Measurements from ENCODE around the gene FYN. TPM values are rescaled to one million over a fixed set of nuclear protein-coding genes. Genes with fewer than 3 reads are reported as not detected.

The FYN gene
- total RNA-seq, 4 donors from 2014 or later, result 16.3 to 288 (median 52.2) TPM

GRCh38 chr6:111784433-111784832, 88.8 kb downstream of the FYN start:
- no peak overlapping the region for H3K27ac ChIP-seq
- H3K4me3 ChIP-seq, result no peak overlapping the region
- WGBS, 2 donors (ENCODE audit: low coverage in 1 of 2), result 27 to 38% methylated on average over 1 to 2 of the region's 2 CpGs
- in situ Hi-C loops (cut with MboI; ENCODE audit: low pct_ligation_motif_present in 1 of 4, low pct_unique_long_range_greater_than_20kb in 1 of 4, low sequenced_read_pairs in 3 of 4) (no loop called here), intact Hi-C loops (cut with DNase I; ENCODE audit: low total_unique reads) (no loop called here)
- DNase-seq, result no peak
- no peaks in the 10 kb centered on the region for H3K9me3 ChIP-seq
- no peaks in the 10 kb centered on the region for H3K36me3 ChIP-seq
- no peaks in the 10 kb centered on the region for H3K27me3 ChIP-seq
- H3K4me1 ChIP-seq, result peaks cover 0 to 17% (median 4%) of the 10 kb centered on the region in 4 donors
- TF ChIP-seq POLR2A (IDR thresholded peaks at IDR 0.05), result no peak
- TF ChIP-seq CTCF (IDR thresholded peaks at IDR 0.05), result no peak
- no peak for TF ChIP-seq POLR2AphosphoS5 (IDR thresholded peaks at IDR 0.05)
- no peak for TF ChIP-seq EP300 (IDR thresholded peaks at IDR 0.05; ENCODE audit: low read depth)

GRCh38 chr6:111782887-111783466, 90.3 kb downstream of the FYN start:
- Histone ChIP-seq H3K27ac (no peak overlapping the region), H3K9me3 (no peaks in the 10 kb centered on the region), H3K36me3 (no peaks in the 10 kb centered on the region), H3K4me1 (peaks cover 0 to 11% (median 4%) of the 10 kb centered on the region in 4 donors), H3K27me3 (no peaks in the 10 kb centered on the region), H3K4me3 (no peak overlapping the region)
- in situ Hi-C loops (cut with MboI; ENCODE audit: low pct_ligation_motif_present in 1 of 4, low pct_unique_long_range_greater_than_20kb in 1 of 4, low sequenced_read_pairs in 3 of 4), result no loop called here
- no peak for DNase-seq
- intact Hi-C loops (cut with DNase I; ENCODE audit: low total_unique reads), result no loop called here
- WGBS, 2 donors (ENCODE audit: low coverage in 1 of 2), result 79 to 83% methylated on average over 3 of the region's 3 CpGs
- no peak for TF ChIP-seq CTCF (IDR thresholded peaks at IDR 0.05)
- no peak for TF ChIP-seq POLR2AphosphoS5 (IDR thresholded peaks at IDR 0.05)
- TF ChIP-seq POLR2A (IDR thresholded peaks at IDR 0.05), result no peak
- no peak for TF ChIP-seq EP300 (IDR thresholded peaks at IDR 0.05; ENCODE audit: low read depth)

GRCh38 chr6:111782192-111782809, 91.0 kb downstream of the FYN start:
- intact Hi-C loops (cut with DNase I; ENCODE audit: low total_unique reads) (no loop called here), in situ Hi-C loops (cut with MboI; ENCODE audit: low pct_ligation_motif_present in 1 of 4, low pct_unique_long_range_greater_than_20kb in 1 of 4, low sequenced_read_pairs in 3 of 4) (no loop called here)
- Histone ChIP-seq H3K27ac (no peak overlapping the region), H3K36me3 (no peaks in the 10 kb centered on the region), H3K4me3 (no peak overlapping the region), H3K4me1 (peaks cover 0 to 17% (median 4%) of the 10 kb centered on the region in 4 donors), H3K27me3 (no peaks in the 10 kb centered on the region), H3K9me3 (no peaks in the 10 kb centered on the region)
- TF ChIP-seq EP300 (IDR thresholded peaks at IDR 0.05; ENCODE audit: low read depth), result no peak
- TF ChIP-seq POLR2A (IDR thresholded peaks at IDR 0.05), result no peak
- TF ChIP-seq POLR2AphosphoS5 (IDR thresholded peaks at IDR 0.05), result no peak
- TF ChIP-seq CTCF (IDR thresholded peaks at IDR 0.05), result no peak
- 95 to 100% methylated on average over 2 to 5 of the region's 5 CpGs for WGBS, 2 donors (ENCODE audit: low coverage in 1 of 2)
- DNase-seq, result no peak

- in situ Hi-C loops (cut with MboI; ENCODE audit: low pct_ligation_motif_present in 1 of 4, low pct_unique_long_range_greater_than_20kb in 1 of 4, low sequenced_read_pairs in 3 of 4), result no loop called here
- TF ChIP-seq CTCF (IDR thresholded peaks at IDR 0.05), result no peak
- no peak for TF ChIP-seq POLR2A (IDR thresholded peaks at IDR 0.05)
- no peak for TF ChIP-seq EP300 (IDR thresholded peaks at IDR 0.05; ENCODE audit: low read depth)
- no peak for TF ChIP-seq POLR2AphosphoS5 (IDR thresholded peaks at IDR 0.05)
- 71 to 90% methylated on average over 4 to 11 of the region's 11 CpGs for WGBS, 2 donors (ENCODE audit: low coverage in 1 of 2)
- Histone ChIP-seq H3K27ac (peak overlapping the region; percentile 33 to 50 (median 37)), H3K27me3 (no peaks in the 10 kb centered on the region), H3K36me3 (no peaks in the 10 kb centered on the region), H3K4me3 (no peak overlapping the region), H3K4me1 (peaks cover 0 to 17% (median 4%) of the 10 kb centered on the region in 4 donors), H3K9me3 (no peaks in the 10 kb centered on the region)
- intact Hi-C loops (cut with DNase I; ENCODE audit: low total_unique reads), result no loop called here
- no peak for DNase-seq
Observed at GRCh38 chr6:111781041-111781708, 92.1 kb downstream of the FYN start.

Data from transverse colon (tissue), 4 donors.